Esophagus squamous epithelium (tissue), 5 donors: Measurements from ENCODE around the gene AHNAK. TPM values are rescaled to one million over a fixed set of nuclear protein-coding genes. Genes with fewer than 3 reads are reported as not detected.
A peak's percentile ranks its signal among the peaks of the same experiment; 100 is the strongest.

Source experiments
- DNase-seq: peaks from one replicate; lab custom pipeline; 2025; lab: John Stamatoyannopoulos, UW
- H3K27ac ChIP-seq, 4 donors: fragments of 200-600 bp; sonication (generic); one replicate each; pipeline ENCODE4 v1.5.1; 2016 to 2019; ENCODE audit warnings: mild to moderate bottlenecking in 1 of 4
- H3K27me3 ChIP-seq, 4 donors: fragments of 200-600 bp; sonication (generic); 1 replicate in 3 of 4; 2 replicates in 1 of 4; pipeline versions ENCODE4 v1.5.1 to v1.6.0; 2017 to 2021; ENCODE audit warnings: antibody characterized with exemption in 1 of 4
- H3K36me3 ChIP-seq, 3 donors: fragments of 200-600 bp; sonication (generic); one replicate each; pipeline ENCODE4 v1.5.1; 2016 to 2019
- H3K4me1 ChIP-seq, 3 donors: fragments of 200-600 bp; sonication (generic); one replicate each; pipeline ENCODE4 v1.5.1; 2017 to 2019
- H3K4me3 ChIP-seq, 4 donors: fragments of 200-600 bp; sonication (generic); 1 replicate in 3 of 4; 2 replicates in 1 of 4; pipeline ENCODE4 v1.5.1; 2016 to 2019; ENCODE audit warnings: mild to moderate bottlenecking in 2 of 4, moderate library complexity in 1 of 4
- H3K9me3 ChIP-seq, 3 donors: fragments of 200-600 bp; sonication (generic); one replicate each; pipeline ENCODE4 v1.5.1; 2016 to 2019
- POLR2A ChIP-seq, 4 donors: fragments of 450-650 bp; IDR thresholded peaks; one replicate each; pipeline ENCODE4 v1.6.1; 2017; ENCODE audit warnings: antibody characterized with exemption in 4 of 4, mild to moderate bottlenecking in 4 of 4, moderate library complexity in 3 of 4
- WGBS, 2 donors: methylation state at CpG; one replicate each; pipeline ENCODE4 v1.1.5; 2018; 5-methylcytosine and 5-hydroxymethylcytosine counted together
- intact Hi-C: fragments of 100-400 bp; cut with DNase I; formaldehyde crosslinking; loops from one replicate; pipeline ENCODE4 v1.15.0; 2022
- total RNA-seq, 4 donors: library from RNA; depleted of rRNA; stranded (reverse); fragments of >200 nt; gene quantifications; one replicate each; pipeline ENCODE4 v1.1.0, GENCODE V29; 2016
- TF ChIP-seq, protein P1 (sequence below), 6 experiments: fragments of 450-650 bp in 4 of 6; fragments of 200-600 bp in 2 of 6; sonication (generic) in 2 of 6; IDR thresholded peaks; one replicate each; pipeline ENCODE4 v1.5.1; 2016 to 2019; ENCODE audit warnings: antibody characterized with exemption in 6 of 6, mild to moderate bottlenecking in 4 of 6, moderate library complexity in 4 of 6
- donor health status: DM: yes; HTN: yes; CAD: no.

The AHNAK gene
- total RNA-seq, 4 donors from 2014 or later: 695 to 1,250 (median 954) TPM

DNA sequence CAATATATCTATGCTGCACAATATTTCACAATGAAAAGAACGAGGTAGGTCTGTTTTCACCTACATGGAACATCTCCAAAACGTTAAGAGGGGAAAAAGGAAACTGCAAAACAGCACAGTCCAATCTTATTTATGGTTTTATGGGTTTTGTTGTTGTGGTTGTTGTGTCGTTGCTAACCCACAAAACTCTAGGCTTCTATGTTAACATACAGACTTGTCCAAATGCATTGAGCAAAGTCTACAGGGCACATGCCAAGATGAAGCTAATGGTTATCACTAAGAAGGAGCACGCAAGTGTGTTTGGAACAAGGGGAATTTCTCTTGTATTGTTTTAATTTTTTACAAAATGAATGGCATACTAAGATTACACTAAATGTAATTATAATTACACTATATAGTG lies 48.6 kb downstream of the AHNAK start:
- WGBS, 2 donors: 66 to 70% methylated on average over 4 of the region's 4 CpGs

GRCh38 chr11:62497132-62497801 lies 49.3 kb downstream of the AHNAK start:
- TF ChIP-seq POLR2A (IDR thresholded peaks at IDR 0.05): no peak
- TF ChIP-seq, protein P1, sequence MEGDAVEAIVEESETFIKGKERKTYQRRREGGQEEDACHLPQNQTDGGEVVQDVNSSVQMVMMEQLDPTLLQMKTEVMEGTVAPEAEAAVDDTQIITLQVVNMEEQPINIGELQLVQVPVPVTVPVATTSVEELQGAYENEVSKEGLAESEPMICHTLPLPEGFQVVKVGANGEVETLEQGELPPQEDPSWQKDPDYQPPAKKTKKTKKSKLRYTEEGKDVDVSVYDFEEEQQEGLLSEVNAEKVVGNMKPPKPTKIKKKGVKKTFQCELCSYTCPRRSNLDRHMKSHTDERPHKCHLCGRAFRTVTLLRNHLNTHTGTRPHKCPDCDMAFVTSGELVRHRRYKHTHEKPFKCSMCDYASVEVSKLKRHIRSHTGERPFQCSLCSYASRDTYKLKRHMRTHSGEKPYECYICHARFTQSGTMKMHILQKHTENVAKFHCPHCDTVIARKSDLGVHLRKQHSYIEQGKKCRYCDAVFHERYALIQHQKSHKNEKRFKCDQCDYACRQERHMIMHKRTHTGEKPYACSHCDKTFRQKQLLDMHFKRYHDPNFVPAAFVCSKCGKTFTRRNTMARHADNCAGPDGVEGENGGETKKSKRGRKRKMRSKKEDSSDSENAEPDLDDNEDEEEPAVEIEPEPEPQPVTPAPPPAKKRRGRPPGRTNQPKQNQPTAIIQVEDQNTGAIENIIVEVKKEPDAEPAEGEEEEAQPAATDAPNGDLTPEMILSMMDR (IDR thresholded peaks at IDR 0.05): peak in 5 of 6 experiments; percentile 20 to 62 (median 42)
- H3K27ac ChIP-seq: peak overlapping the region; percentile 53 to 97 (median 74)
- H3K4me3 ChIP-seq: no peak overlapping the region
- H3K9me3 ChIP-seq: no peaks in the 10 kb centered on the region
- no peak for DNase-seq
- peaks cover 27 to 58% (median 38%) of the 10 kb centered on the region in 3 donors for H3K4me1 ChIP-seq
- H3K36me3 ChIP-seq: no peaks in the 10 kb centered on the region
- WGBS, 2 donors: 31 to 39% methylated on average over 7 of the region's 7 CpGs
- intact Hi-C loops: no loop called here
- H3K27me3 ChIP-seq: no peaks in the 10 kb centered on the region

More for the DNA sequence above, 48.6 kb downstream of the AHNAK start:
- Histone ChIP-seq H3K4me3 (no peak overlapping the region), H3K4me1 (peaks cover 27 to 66% (median 41%) of the 10 kb centered on the region in 3 donors), H3K36me3 (no peaks in the 10 kb centered on the region), H3K27ac (peak overlapping the region in 3 of 4 donors; percentile 53 to 97 (median 94)), H3K27me3 (no peaks in the 10 kb centered on the region), H3K9me3 (no peaks in the 10 kb centered on the region)
- TF ChIP-seq, protein P1 (IDR thresholded peaks at IDR 0.05): no peak
- no peak for DNase-seq
- intact Hi-C loops: no loop called here

DNA sequence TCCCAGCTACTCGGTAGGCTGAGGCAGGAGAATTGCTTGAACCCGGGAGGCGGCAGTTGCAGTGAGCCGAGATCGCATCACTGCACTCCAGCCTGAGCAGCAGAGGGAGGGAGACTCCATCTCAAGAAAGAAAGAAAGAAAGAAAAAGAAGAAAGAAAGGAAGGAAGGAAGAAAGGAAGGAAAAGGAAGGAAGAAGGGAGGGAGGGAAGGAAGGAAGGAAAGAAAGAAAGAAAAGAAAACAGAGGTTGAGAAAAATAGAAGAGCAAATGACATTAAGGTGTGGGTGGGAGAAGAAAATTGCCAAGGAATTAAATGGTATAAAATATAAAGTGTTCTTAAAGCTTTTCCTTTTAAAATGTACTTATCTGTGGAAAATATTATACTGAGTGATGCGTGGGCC lies 49.9 kb downstream of the AHNAK start:
- peak overlapping the region; percentile 39 to 97 (median 74) for H3K27ac ChIP-seq
- WGBS, 2 donors: 87 to 88% methylated on average over 4 to 6 of the region's 6 CpGs
- H3K36me3 ChIP-seq: no peaks in the 10 kb centered on the region
- H3K27me3 ChIP-seq: no peaks in the 10 kb centered on the region
- H3K4me3 ChIP-seq: no peak overlapping the region
- no peak for TF ChIP-seq POLR2A (IDR thresholded peaks at IDR 0.05)
- TF ChIP-seq, protein P1 (IDR thresholded peaks at IDR 0.05): no peak
- intact Hi-C loops: no loop called here
- DNase-seq: no peak
- H3K9me3 ChIP-seq: no peaks in the 10 kb centered on the region
- H3K4me1 ChIP-seq: peaks cover 22 to 52% (median 32%) of the 10 kb centered on the region in 3 donors

DNA sequence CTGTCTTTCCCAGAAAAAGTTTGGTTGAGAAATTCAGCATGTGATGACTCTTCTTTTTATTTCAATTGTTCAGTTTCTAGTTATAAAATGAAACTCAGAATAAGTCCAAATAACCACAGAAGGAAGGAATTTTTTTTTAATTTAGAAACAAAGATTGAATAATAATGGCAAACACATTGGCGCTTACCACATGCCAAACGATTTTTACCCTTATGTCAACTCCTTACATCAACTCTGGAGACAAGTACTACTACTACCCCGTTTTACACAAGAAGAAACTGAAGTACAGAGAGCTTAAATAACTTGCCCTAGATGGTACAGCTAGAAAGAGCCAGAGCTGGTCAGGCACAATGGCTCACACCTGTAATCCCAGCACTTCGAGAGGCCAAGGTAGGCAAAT lies 52.4 kb downstream of the AHNAK start:
- Histone ChIP-seq H3K4me1 (peaks cover 4 to 28% (median 11%) of the 10 kb centered on the region in 3 donors), H3K4me3 (no peak overlapping the region), H3K27me3 (no peaks in the 10 kb centered on the region), H3K36me3 (no peaks in the 10 kb centered on the region), H3K27ac (no peak overlapping the region), H3K9me3 (no peaks in the 10 kb centered on the region)
- WGBS, 2 donors: 75 to 87% methylated on average over 3 to 4 of the region's 4 CpGs
- TF ChIP-seq POLR2A (IDR thresholded peaks at IDR 0.05): no peak
- TF ChIP-seq, protein P1 (IDR thresholded peaks at IDR 0.05): no peak
- no peak for DNase-seq
- intact Hi-C loops: no loop called here

- Histone ChIP-seq H3K27me3 (no peaks in the 10 kb centered on the region), H3K27ac (no peak overlapping the region), H3K9me3 (no peaks in the 10 kb centered on the region), H3K4me3 (no peak overlapping the region), H3K36me3 (no peaks in the 10 kb centered on the region), H3K4me1 (peaks cover 0 to 24% (median 6%) of the 10 kb centered on the region in 3 donors)
- 91 to 93% methylated on average over 3 of the region's 3 CpGs for WGBS, 2 donors
- TF ChIP-seq POLR2A (IDR thresholded peaks at IDR 0.05): no peak
- intact Hi-C loops: no loop called here
- no peak for DNase-seq
These were observed 52.8 kb downstream of the AHNAK start for GRCh38 chr11:62493801-62494200.
